ENCODE results near the gene SLC9A8.
"Not testable (repeated sequence)": the region's sequence is repeated elsewhere in the genome, so short reads cannot be mapped to it uniquely, and the experiment has no call there.

Gene SLC9A8

DNA sequence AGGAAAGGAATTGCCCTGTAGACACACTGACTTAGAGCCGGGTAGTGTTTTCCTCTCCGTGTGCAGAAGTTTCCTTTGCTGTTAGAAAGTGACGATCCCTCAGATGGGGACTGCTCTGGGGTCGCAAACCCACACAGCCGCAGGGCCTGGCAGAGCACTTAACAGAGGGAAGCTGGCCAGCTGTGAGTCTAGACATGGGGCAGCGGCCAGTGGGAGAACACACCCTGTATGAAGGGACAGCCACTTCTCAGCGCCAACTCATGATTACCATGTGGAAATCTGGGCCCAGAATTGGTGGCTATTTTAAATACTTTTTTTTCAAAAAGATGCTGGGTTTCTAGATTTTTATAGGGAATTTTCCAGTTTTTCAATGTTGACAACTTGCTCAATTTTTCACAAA lies 39.4 kb downstream of the SLC9A8 start:
- DNase-seq = no peak

DNA sequence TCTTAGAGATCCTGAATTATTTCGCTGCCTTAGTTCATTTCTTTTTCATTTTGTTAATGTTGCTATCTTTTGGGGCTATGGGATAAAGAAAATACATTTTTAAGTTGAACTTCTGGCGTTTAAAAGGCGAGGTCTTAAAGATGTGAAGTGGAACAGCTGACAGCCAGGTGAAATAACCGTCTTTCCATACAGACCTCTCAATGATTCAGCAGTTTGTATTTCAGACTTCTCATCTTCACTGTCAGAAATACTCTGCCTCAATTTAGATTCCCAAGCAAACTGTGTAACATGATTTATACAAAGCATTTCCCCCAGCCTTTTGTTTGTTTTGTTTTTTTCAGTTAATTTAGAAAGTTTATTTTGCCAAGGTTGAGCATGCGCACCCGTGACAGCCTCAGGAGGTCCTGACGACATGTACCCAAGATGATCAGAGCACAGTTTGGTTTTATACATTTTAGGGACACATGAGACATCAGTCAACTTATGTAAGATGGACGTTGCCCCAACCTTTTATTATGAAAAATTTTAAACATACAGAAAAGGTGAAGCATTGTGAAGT lies 40.0 kb downstream of the SLC9A8 start:
- DNase-seq = no peak

DNA sequence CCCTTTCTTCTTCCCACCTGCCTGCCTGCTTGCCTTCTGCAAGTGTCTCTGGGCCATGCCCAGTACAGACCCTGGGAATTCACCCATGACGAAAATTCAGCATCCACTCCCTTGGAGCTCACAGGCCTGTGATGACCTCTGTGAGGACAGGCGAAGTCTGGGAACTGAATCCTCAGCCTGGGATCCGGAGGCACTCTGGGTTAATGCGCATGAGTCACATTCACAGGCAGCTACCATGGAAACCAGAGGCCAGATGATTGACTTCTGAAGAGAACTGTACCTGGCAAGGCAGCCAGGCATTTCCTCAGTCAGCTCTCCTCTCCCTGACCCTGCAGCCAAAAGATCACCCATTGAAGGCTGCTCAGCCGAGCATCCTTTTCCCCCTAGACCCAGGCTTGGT lies 41.0 kb downstream of the SLC9A8 start:
- DNase-seq = no peak

DNA sequence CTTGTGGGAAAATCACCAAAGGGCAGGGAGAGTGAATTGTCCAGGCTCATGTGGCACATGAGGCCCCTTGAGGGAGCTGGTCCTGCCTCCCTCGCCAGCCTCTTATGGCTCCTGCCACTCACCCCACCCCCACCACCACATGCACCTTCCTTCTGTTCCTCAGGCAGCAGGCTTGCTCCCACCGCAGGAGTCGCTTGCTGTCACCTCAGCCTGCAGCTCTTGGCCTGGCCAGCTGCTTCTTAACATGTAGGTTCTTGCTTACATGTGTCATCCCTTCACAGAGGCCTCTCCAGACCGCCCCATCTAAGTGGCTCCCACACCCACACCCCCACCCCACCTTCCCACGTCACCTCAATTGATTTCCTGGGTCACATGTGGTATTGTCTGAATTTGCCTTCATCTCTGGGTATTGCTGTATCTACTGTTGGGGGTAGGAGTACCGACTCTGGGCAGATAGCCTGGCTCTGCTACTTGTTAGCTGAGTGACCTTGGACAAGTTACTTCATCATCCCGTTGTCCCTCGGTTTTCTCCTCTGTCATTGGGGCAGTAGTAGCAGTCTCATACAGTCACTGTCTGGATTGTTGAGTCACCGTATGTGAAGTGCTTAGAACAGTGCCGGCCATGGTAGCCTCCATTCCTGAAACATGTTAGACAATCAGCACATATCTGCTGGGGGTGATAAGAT lies 41.7 kb downstream of the SLC9A8 start:
- no peak for DNase-seq

DNA sequence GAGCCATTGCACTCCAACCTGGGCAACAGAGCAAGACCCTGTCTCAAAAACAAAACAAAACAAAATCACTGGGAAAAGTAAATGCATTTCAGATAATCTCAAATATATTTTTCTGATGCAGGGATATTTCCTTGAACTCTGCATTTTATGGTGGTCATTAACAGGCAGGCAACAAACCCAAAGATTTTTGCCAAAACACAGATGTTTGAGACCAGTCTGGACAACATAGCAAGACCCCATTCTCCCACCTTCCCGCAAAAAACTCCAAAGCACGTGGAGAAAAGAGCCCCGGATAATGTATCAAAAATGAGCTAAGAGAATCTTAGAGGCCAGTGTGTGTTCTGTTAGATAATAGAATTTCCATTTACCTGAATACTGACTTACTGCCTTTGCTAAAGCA lies 44.3 kb downstream of the SLC9A8 start:
- DNase-seq = no peak

DNA sequence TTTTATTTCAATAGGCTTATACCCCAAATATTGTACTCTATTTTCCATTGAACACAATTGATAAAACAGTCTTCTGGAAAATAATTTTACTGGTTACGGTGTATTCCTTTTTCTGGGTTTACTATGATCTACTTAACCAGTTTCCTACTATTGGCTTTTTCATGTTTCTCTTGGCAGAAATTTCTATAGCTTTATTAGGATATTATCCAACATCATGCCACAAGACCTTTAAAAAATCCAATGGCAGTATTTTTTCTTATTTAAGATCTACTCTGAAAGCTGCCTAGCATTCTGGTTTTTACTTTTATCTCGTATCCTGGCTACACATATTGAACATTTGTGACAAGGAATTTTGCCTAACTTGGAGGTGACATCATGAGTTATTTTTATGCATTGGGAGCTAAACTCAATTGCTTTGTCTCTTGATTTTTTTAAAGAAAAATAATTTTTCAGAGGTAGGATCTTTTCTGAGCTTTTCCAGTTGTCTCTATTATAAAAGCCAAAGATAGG lies 45.5 kb downstream of the SLC9A8 start:
- no peak for DNase-seq

DNA sequence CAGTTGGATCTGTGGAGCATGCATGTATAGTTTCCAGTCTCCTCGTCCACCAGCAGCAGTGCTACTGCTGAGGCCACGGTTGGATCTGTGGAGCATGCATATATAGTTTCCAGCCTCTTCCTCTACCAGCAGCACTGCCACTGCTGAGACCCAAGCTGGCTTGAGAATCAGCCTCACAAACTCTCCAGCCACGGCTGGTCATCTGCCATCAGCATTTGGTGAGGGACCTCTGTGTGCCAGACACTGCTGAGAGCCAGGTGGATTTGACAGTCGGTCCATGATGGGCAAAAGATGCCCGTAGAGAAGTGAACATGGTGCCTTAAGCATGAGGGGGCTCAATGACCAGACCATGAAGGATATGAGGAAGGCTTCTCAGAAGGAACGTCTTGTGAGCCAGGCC lies 46.4 kb downstream of the SLC9A8 start:
- no peak for DNase-seq

DNA sequence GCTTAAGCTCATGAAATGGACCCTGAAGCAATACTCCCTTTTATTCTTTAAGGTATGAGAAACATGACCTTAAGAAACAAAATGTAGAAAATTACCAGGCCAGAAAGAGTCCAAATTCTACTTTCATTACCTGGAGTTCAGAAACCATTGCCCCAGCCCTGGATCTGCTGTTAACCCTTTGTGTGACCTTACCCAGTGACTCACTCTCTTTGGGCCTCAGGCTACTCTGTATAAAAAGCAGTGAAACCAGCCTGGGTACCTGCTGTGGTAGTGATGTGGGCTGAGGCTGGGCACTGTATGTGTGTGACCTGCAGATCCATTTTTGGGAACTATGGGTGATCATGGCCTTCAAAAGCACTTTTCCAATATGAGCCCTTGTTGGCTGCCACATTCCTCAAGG lies 47.2 kb downstream of the SLC9A8 start:
- no peak for DNase-seq

DNA sequence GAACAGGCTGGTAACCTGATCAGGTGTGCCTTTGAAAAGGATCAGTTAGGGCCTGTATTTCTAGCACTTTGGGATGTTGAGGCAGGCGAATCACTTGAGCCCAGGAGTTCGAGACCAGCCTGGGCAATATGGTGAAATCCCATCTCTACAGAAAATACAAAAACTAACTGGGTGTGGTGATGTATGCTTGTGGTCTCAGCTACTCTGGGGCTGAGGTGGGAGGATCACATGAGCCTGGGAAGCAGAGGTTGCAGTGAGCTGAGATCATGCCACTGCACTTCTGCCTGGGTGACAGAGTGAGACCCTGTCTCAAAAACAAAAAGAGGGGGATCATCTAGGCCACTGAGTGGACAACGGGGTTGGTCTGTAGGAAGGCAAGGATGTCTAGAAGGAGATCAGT lies 48.6 kb downstream of the SLC9A8 start:
- DNase-seq = not testable (repeated sequence)

DNA sequence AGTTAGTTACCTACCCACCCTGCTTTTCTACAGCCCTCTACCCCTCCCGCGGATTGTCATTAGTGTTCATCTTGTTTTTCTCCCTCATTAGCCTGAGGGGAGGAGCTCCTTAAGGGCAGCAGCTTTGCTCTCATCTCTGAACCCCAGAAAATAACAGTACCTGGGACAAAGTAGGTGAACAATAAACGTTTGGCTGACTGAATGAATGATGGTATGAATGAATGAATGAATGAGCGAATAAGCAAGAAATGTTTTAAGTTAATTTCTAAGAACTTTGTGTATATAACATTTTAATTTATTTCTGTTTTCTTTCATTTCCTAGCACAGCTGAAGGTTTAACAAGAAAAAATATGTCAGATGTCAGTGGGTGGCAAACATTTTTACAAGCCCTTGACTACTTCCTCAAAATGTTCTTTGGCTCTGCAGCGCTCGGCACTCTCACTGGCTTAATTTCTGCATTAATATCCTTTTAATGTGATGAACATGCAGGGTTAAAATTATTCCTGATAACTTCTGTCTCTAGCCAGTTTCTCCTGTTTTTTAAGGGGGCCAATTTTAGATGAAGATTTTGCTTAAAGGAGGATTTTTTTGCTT lies 50.1 kb downstream of the SLC9A8 start:
- no peak for DNase-seq

DNA sequence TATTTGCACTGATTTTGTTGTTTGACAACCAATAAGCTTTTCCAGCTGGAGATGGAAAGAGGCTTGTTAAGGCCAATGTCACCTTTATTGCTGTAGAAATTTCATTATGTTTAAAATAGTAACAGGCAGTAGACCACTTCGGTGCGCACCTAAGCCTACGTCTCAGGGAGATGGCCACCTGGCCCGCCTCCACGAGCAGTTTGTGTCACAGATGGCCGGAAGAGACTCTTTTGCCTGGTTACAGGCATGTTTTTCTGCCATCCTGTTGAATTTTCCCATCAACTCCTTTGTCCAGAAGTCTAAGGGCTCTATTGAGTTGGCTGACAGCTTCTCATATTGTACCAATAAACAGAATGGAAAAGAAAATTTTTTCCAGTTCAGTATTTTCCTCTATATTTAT lies 51.0 kb downstream of the SLC9A8 start:
- no peak for DNase-seq

DNA sequence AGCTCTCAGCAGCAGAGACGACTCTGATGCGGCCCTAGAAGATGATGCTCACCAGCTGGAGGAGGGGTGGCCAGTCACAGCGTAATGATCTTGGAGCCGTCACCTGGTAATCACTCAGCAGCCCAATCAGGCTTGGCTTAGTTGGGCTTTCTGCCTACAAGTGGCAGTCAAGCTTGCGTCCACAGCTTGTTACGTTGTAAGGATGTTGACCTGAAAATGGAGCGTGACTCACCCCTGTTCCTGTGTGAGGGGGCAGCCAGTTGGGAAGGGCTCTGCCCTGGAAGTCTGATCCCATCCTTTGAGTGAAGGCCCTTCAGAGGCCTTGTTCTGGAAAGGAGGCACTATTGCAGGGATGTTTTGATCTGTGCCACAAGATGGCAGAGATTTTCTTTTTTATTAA lies 52.9 kb downstream of the SLC9A8 start:
- DNase-seq = no peak

DNA sequence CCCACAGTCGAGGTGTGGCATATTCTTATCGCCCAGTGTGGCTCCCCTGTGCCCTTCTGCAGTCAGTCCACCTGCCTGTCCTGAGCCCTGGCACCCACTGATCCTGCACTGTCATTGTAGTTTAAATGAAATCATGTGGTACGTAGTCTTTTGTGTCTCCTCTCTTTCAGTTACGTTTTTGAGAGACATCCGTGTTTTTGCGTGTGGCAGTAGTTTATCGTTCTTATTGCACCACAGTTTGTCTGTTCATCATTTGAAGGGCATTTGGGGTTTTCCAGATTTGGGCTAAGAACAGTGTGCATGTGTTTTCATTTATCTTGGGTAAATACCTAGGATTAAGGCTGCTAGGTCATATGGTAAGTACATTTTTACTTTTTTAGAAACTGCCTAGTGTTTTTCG lies 53.4 kb downstream of the SLC9A8 start:
- DNase-seq = no peak

DNA sequence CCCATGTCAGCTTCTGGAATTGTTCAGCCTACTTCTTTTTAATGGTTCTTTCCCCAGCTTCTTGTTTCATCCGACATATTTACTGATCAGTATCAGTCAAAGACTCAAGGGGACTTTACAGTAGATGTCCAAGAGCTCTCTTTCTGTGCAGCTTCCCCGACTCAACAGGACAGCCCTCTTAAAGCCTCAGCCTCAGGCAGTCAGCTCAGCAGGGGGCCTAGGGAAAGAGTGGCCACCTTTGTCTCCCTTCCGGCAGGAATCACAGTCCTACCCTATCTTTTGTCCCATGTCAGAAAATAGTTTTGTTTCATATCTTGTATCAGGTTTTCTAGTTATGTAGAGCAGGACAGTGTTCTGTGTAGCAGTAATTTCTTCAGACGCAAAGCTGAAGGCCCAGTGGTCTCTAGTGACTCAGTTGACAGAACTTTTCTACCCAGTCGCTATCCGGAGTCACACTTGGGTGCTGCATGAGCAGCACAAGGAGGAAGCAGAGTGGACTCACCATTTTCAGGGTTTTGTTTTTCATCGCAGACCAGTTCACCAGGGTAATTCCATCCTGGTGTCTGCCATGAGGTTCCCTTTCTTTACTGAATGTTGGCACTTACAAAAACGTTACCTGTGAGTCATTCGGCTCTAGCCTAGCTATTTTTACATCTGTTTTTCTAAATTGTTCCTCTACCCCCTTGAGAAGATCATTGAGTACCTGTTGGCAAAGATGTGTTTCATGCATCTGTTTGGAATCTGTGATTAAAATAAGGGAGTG lies 55.0 kb downstream of the SLC9A8 start:
- DNase-seq = no peak

DNA sequence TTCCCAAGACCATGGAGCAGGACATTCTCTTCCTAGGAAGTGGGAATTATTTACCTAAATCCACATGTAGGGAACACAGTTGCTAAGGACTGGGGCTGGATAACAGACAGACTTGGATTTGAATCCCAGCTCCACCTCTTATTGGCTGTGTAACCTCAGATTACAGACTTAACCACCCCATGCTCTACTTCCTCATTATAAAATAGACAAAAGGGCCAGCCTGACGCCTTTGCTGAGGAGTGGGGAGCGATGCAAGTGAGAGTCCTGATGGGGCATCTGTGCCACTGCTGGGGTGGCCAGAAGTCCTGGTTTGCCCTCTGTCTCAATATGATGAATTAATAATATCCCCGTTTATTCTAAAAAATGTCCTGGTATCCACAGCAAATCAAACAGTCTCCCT lies 55.9 kb downstream of the SLC9A8 start:
- no peak for DNase-seq

DNA sequence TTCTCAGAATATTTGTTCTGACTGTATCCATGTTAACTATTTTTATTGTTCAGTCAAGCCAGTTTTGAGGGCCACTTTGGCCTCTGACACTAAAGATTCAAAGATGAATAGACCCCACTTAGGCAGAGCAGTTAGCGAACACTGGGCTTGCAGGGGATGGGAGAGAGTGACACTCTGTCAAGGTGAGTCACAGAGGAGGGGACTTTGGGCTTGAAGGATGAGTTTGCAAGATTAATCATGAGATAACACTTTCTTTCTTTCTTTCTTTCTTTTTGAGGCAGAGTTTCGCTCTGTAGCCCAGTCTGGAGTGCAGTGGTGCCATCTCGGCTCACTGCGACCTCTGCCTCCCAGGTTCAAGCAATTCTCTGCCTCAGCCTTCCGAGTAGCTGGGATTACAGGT lies 56.3 kb downstream of the SLC9A8 start:
- DNase-seq = no peak

DNA sequence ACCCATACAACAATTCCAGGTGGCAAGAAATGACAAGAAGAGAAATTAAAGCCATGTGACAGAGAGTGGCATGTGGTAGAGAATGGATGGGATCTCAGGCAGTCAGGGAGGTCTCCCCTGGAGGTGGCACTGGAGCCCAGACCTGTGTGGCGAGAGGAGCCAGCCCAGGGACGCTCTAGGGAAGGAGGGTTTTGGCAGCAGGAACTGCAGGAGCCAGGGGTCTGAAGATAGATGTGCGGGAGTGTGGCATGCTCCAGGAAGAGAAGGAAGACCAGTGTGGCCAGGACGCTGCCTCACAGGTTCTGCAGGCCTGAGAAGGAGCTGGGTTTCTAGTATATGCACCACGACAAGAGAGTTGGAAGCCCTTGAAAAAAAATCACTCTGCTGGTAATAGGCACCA lies 57.6 kb downstream of the SLC9A8 start:
- no peak for DNase-seq

DNA sequence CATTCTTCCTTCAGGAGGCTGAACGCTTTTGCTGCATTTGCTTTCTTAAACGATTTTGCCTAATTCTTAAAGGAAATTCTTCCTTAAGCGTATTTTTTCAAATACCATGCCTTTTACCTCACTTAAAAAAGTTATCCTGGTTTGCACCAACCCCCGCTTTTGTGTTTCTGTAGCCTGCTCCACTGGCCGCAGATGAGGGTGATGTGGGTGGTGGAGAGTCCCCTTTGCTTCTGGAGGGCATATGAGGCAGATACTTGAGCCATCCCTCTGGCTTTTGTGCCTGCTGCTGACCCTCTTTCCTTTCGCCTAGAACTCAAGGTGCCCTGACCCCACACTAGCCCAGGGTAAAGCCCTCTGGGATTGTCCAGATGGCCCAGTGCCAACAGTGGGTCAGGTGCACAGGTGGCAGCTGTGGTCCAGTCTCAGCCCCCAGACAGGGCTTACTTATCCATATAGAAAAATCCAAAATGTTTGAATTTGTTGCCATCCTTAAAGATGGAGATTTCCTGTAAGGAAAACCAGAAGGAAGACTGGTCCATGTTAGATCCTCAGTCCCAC lies 58.8 kb downstream of the SLC9A8 start:
- no peak for DNase-seq

DNA sequence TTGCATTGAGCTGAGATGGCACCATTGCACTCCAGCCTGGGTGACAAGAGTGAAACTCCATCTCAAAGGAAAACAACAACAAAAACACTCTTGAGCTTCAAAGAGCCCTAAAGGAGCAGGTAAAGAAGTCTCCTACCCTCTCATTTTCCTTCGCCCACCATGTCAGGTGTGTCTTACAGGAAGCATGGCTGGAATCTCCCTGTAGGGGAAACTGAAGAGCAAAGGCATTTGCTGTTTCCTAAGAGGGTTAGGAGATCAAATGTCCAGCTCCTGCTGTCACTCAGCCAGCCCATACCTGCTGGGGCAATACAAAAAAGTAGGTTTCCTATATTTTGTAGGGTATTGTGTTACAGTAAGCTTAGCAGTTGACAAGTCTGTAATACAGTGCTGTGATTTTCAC lies 59.4 kb downstream of the SLC9A8 start:
- no peak for DNase-seq

DNA sequence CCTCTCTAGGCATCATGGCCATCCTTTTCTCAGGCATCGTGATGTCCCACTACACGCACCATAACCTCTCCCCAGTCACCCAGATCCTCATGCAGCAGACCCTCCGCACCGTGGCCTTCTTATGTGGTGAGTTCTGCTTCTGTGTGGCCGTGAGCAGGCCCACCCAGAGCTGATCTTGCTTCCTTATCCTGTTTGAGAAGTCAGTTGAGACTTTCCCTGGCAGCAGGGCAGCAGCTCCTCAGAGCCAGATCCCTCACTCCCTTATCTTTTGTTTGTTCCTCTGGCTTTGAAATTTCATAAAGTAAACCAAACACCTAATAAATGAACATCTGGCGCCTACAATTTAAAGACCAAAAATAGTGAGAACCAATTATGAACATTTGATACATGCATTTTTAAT lies 62.1 kb downstream of the SLC9A8 start:
- no peak for DNase-seq

DNA sequence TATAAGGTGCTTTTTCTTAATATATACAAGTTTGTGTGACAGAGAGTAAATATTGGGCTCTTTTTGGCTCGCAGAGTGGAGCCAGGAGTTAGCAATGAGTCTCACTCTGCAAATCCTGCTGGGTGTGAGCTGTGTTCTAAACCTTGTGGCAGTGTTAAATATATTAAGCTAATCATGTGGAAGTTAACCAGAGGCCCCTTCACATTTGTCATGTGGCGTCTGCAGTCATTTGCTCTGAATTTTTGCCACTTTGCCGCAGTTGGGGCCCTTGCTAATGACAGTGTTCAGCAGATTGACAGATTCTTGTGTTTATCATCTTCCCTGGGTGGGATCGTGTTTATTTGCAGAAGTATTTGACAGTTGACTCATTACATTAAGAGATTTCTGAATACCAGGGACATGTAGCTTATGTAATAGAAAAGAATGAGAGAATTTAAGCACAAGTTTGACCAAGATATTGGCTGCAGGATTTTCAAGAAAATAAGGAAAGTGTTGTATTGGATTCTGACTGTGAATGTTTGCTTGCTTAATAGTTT lies 64.8 kb downstream of the SLC9A8 start:
- DNase-seq = no peak

DNA sequence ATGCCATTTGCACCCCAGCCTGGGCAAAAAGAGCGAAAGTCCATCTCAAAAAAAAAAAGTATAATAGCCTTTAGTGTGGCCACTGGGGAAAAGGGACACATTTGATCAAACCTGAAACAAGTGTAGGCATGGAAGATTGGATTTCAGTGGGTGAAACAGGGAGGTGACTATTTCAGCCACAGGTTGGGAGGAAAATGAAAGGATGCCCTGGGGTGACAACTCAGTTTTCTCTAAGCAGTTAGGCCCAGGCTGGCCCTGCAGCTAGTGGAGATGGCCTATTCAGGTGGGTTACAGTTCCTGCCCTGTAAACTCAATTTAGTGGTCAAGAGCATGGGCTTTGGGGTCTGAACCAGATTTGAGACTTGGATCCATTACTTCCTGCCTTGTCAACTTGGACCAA lies 66.3 kb downstream of the SLC9A8 start:
- no peak for DNase-seq

DNA sequence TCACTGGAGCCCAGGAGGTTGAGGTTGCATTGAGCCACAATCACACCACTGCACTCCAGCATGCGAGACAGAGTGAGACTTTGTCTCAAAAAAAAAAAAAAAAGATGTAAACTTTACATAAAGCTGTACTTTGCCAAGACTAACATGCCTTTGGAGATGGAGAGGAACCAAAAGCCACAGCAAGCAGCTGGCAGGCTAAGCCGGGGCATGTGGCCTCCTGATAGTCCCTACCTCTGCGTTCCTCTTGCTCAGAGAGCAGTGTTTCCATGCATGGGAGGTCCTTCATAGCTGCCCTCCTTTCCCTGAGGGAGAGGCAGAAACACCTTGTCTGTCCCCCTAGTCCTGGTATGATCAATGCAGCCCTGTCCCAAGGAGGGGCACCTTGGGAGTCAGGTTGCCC lies 67.5 kb downstream of the SLC9A8 start:
- no peak for DNase-seq

Measured in activated CD4-positive, CD25-positive, alpha-beta regulatory T cell treated with anti-CD3 and anti-CD28 coated beads, Interleukin-2, amount 50 U/mL, for 72 hours (primary cell).